Erythroblast (primary cell): Measurements from ENCODE around the gene MOV10L1.

Source experiments
- GATA1 ChIP-seq: IDR thresholded peaks from 2 replicates; pipeline ENCODE4 v1.6.1; 2011; ENCODE audit warnings: low read depth, mild to moderate bottlenecking, control low read depth, low read length, moderate library complexity
- POLR2A ChIP-seq: IDR thresholded peaks from 2 replicates; pipeline ENCODE4 v1.6.1; 2011; ENCODE audit warnings: mild to moderate bottlenecking, low read length

DNA sequence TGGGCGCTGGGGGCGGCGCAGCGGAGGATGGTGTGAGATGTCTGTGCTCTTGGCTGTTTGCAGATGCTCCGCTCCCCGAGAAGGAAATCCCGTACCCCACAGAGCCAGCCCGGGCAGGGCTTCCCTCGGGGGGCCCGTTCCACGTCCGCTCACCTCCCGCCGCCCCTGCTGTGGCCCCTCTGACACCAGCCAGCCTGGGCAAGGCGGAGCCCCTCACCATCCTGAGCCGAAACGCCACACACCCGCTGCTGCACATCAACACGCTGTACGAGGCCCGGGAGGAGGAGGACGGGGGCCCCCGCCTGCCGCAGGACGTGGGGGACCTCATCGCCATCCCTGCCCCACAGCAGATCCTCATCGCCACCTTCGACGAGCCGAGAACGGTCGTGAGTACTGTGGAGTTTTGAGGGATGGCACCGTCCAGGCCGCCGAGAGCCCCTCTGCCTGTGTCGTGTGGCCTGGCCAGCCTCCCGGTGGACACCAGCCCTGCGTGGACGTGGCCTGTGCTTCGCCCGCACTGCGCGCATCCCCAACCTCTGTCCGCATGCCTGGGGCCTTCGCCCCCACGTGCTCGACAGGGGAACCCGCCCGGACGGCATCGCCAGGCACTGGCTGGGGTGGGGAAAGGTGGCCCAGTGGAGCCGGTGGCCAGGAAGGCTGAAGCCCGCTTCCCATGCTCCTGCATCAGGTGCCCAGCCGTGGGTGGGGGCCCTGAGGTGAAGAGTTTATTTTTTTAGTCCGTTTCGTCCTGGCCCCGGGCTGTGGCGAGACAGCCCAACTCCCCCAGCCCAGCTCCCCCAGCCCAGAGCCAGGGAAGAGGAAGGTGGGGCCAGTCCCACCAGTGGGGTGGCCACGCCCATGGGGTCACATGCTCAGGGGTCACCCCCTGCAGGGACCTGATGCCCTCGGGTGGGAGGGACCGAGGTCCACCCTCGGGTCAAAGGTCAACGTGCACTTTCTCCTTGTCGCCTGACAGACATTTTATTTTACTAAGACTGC, 89.4 kb downstream of the MOV10L1 start:
- TF ChIP-seq POLR2A (no peak), GATA1 (no peak)
